Hepatocyte (in vitro differentiated cells): ENCODE results near the gene LGR4. TPM values are rescaled to one million over a fixed set of nuclear protein-coding genes. Genes with fewer than 3 reads are reported as not detected.

Experiments
- DNase-seq: peaks from one replicate; pipeline ENCODE4 v3.0.0-alpha.2; 2016; ENCODE audit warnings: low spot score
- H2AFZ ChIP-seq: fragments of 200-600 bp; sonication (generic); 2 replicates; pipeline ENCODE4 v1.6.0; 2016; ENCODE audit warnings: antibody characterized with exemption, mild to moderate bottlenecking
- H3K27ac ChIP-seq: fragments of 200-600 bp; sonication (generic); 2 replicates; pipeline ENCODE4 v1.5.1; 2016; ENCODE audit warnings: mild to moderate bottlenecking
- H3K27me3 ChIP-seq: fragments of 200-600 bp; sonication (generic); 2 replicates; pipeline ENCODE4 v1.6.1; 2016
- H3K36me3 ChIP-seq: fragments of 200-600 bp; sonication (generic); replicated peaks from 2 replicates; pipeline ENCODE4 v1.5.1; 2016; ENCODE audit warnings: low read depth; ENCODE audit not compliant: insufficient read depth
- H3K4me1 ChIP-seq: fragments of 200-600 bp; sonication (generic); 2 replicates; pipeline ENCODE4 v1.5.1; 2016; ENCODE audit warnings: mild to moderate bottlenecking, moderate library complexity; ENCODE audit not compliant: insufficient read depth
- H3K4me2 ChIP-seq: fragments of 200-600 bp; sonication (generic); 2 replicates; pipeline ENCODE4 v1.6.0; 2016
- H3K4me3 ChIP-seq: fragments of 200-600 bp; sonication (generic); 2 replicates; pipeline ENCODE4 v1.5.1; 2016; ENCODE audit warnings: mild to moderate bottlenecking
- H3K79me2 ChIP-seq: fragments of 200-600 bp; sonication (generic); 2 replicates; pipeline ENCODE4 v1.6.0; 2017; ENCODE audit warnings: mild to moderate bottlenecking
- H3K9me2 ChIP-seq: fragments of 200-600 bp; sonication (generic); replicated peaks from 2 replicates; pipeline ENCODE4 v1.6.0; 2017; ENCODE audit warnings: mild to moderate bottlenecking; ENCODE audit not compliant: insufficient read depth
- H3K9me3 ChIP-seq: fragments of 200-600 bp; sonication (generic); 2 replicates; pipeline ENCODE4 v1.5.1; 2016; ENCODE audit warnings: low read depth, mild to moderate bottlenecking
- H4K20me1 ChIP-seq: fragments of 200-600 bp; sonication (generic); 2 replicates; pipeline ENCODE4 v1.6.0; 2016; ENCODE audit warnings: mild to moderate bottlenecking; ENCODE audit not compliant: insufficient read depth, poor library complexity, severe bottlenecking
- CTCF ChIP-seq: fragments of 200-600 bp; sonication (generic); IDR thresholded peaks from 2 replicates; pipeline ENCODE4 v1.5.1; 2016; ENCODE audit warnings: antibody characterized with exemption, mild to moderate bottlenecking; ENCODE audit not compliant: poor library complexity
- EZH2 ChIP-seq: fragments of 200-600 bp; sonication (generic); IDR thresholded peaks from 2 replicates; pipeline ENCODE4 v1.6.1; 2016; ENCODE audit warnings: antibody characterized with exemption, mild to moderate bottlenecking, borderline replicate concordance
- EZH2phosphoT487 ChIP-seq: fragments of 200-600 bp; sonication (generic); IDR thresholded peaks from one replicate; pipeline ENCODE4 v1.6.1; 2018; ENCODE audit warnings: antibody characterized with exemption, mild to moderate bottlenecking, low read depth, moderate library complexity; ENCODE audit not compliant: unreplicated experiment, severe bottlenecking
- WGBS: methylation state at CpG from one replicate; pipeline ENCODE4 v1.1.6; 2016; ENCODE audit warnings: low lambda C conversion rate; ENCODE audit errors: missing lambda C conversion rate; 5-methylcytosine and 5-hydroxymethylcytosine counted together
- polyA plus RNA-seq: library from polyadenylated mRNA; unstranded; fragments of >200 nt; fragmentation: Nextera tagmentation; extraction: Ambion mirVana; gene quantifications from 2 replicates; pipeline ENCODE4 v1.2.1, GENCODE V29; 2016
- total RNA-seq: library from RNA; depleted of rRNA; stranded (reverse); fragments of >200 nt; gene quantifications from 2 replicates; pipeline ENCODE4 v1.2.3, GENCODE V29; 2014

LGR4 gene
- total and polyA plus RNA-seq, 2 experiments from 2014 or later = 27.2 to 115 TPM

DNA sequence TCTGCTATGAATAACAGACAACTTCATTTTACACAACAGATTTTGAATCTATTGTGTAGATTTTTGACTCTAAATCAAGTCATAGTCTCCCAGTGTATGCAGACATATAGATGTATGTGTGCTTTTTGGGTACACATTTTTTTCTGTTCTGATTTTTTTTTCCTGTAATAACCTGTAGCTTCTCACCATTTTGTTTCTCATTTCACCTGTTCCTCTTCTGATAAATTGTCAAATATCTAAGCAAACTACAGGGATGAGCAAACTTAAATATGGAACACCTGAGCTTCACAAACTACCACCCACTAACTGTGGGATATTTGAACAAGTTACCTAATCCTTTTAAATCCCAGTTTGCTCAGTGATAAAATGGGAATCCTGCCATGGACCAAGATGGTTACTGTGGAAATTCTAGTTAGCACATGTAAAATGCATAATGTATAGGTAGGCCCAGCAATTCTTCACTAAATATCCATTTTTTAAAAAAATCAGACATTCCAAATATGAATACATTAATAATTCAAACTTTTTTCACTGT, 15.7 kb downstream of the LGR4 start:
- no peak for TF ChIP-seq EZH2phosphoT487
- TF ChIP-seq EZH2 = no peak
- no peak for TF ChIP-seq CTCF
- H3K4me2 ChIP-seq = peak overlapping the region; percentile 39
- no peak overlapping the region for H2AFZ ChIP-seq
- peak overlapping the region; percentile 49 for H3K27ac ChIP-seq
- no peaks in the 10 kb centered on the region for H3K27me3 ChIP-seq
- H3K4me1 ChIP-seq = peaks cover 29% of the 10 kb centered on the region
- no peaks in the 10 kb centered on the region for H3K9me3 ChIP-seq
- peaks cover 95% of the 10 kb centered on the region for H3K79me2 ChIP-seq
- DNase-seq = no peak
- H3K36me3 ChIP-seq = no peaks in the 10 kb centered on the region
- H3K9me2 ChIP-seq = no peaks in the 10 kb centered on the region
- no peak overlapping the region for H3K4me3 ChIP-seq
- H4K20me1 ChIP-seq = peaks cover 9% of the 10 kb centered on the region

- no peaks in the 10 kb centered on the region for H3K27me3 ChIP-seq
- H3K36me3 ChIP-seq = no peaks in the 10 kb centered on the region
- no peaks in the 10 kb centered on the region for H3K9me3 ChIP-seq
- H4K20me1 ChIP-seq = peaks cover 9% of the 10 kb centered on the region
- TF ChIP-seq CTCF = no peak
- TF ChIP-seq EZH2 = no peak
- TF ChIP-seq EZH2phosphoT487 = no peak
- H2AFZ ChIP-seq = no peak overlapping the region
- no peak for DNase-seq
- no peak overlapping the region for H3K4me3 ChIP-seq
- peaks cover 95% of the 10 kb centered on the region for H3K79me2 ChIP-seq
- H3K4me1 ChIP-seq = peaks cover 31% of the 10 kb centered on the region
- H3K4me2 ChIP-seq = peak overlapping the region; percentile 39
- WGBS = 13% methylated on average over 2 of the region's 2 CpGs
- H3K27ac ChIP-seq = peak overlapping the region; percentile 49
- no peaks in the 10 kb centered on the region for H3K9me2 ChIP-seq
These were observed 16.3 kb downstream of the LGR4 start for GRCh38 chr11:27456140-27456794.

GRCh38 chr11:27455667-27456066, 16.9 kb downstream of the LGR4 start:
- H4K20me1 ChIP-seq = peaks cover 9% of the 10 kb centered on the region
- no peak for DNase-seq
- H3K27ac ChIP-seq = peak overlapping the region; percentile 49
- 90% methylated on average over 4 of the region's 4 CpGs for WGBS
- peaks cover 34% of the 10 kb centered on the region for H3K4me1 ChIP-seq
- no peaks in the 10 kb centered on the region for H3K9me2 ChIP-seq
- no peaks in the 10 kb centered on the region for H3K36me3 ChIP-seq
- TF ChIP-seq CTCF (no peak), EZH2phosphoT487 (no peak)
- peak overlapping the region; percentile 39 for H3K4me2 ChIP-seq
- H3K9me3 ChIP-seq = no peaks in the 10 kb centered on the region
- no peaks in the 10 kb centered on the region for H3K27me3 ChIP-seq
- H3K4me3 ChIP-seq = no peak overlapping the region
- no peak overlapping the region for H2AFZ ChIP-seq
- H3K79me2 ChIP-seq = peaks cover 95% of the 10 kb centered on the region
